ENCODE results near the gene NPC1.

NPC1 gene

DNA sequence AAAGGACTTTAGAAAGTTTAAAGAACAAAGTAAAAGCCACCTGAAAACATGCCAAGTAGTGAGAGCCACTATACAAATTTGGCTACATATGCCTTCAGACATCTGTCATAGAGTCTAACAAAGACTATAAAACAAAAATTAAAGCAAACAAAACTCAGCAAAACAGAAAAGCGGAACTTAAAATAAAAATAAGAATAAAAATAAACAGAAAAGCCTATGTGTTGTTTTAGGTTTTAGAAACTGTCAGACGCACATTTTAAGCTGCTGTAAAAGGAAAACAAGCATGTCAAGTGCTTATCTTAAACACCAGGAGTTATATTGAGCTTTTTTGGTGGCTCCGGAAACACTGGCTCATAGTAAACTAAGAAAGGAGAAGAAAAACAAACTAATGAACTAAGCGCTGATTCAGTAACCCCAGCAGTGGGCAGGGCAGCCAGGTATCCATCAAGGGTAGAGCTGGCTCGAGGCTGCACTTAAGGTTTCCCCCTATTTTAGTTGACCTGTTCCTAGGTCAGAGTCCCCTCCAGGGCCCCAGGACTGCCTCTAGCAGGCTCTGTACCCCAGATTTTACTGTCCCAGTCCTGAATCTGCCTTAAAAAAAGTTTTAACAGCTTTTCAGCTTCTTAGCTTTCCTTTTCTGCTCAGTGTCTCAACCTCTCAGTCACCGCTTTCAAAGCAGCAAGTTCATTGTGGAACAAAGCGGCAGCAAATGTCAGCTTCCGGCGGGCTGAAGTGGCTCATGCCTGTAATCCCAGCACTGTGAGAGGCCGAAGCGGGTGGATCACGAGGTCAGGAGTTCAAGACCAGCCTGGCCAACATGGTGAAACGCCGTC, 98.4 kb downstream of the NPC1 start:
- no peak for DNase-seq (ENCODE audit: low read depth, low spot score)

DNA sequence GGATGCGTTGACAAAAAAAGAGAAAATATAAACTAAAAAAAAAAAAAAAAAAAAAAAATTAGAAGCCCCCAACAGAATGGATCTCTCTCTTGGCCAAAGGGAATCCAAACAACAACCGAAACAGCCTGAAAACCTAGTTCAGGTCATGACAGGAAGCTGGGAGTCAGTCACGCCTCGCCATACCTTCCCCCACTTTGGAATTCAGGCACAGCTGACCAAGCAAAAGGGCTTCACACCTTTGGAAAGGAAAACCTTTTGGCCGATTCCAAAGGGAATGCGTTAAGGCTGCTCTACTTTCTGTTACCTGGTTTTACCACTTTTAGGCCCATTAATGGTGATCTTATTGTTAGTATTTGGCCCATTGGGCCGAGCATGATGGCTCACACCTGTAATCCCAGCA, 100.9 kb downstream of the NPC1 start:
- DNase-seq (ENCODE audit: low read depth, low spot score), result no peak

DNA sequence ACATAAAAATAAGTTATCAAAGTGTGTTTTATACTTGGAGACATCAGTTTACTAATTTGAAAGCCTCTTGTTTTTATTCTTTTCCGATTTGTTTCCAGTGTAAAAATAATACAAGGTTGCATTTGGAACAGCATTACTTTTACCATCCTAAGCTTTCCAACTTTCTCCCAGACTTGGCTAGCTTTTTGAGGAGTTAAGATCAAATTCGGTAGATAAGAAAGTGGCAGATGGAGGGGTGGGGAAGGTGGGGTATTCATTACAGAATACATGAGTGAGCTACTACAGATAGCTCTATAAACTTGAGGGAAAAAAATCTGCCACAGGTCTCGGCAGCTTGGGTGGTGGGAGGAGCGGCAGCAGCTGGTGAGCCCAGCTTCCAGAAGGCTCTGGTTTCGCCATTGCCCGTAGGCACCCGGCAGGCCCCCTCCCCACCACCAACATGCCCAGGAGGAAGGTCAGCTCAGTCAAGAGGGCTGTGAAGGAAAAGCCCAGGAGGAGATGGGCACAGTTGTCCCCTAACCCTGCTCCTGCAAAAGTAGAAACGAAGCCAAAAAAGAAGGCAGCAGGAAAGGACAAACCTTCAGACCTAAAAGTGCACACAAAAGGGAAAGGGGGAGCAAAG, 101.6 kb downstream of the NPC1 start:
- DNase-seq (ENCODE audit: low read depth, low spot score), result no peak

Data from brain pericyte (primary cell).